Limb (tissue), 2 donors: ENCODE measurements around the gene DDIT4.
A peak's percentile ranks its signal among the peaks of the same experiment; 100 is the strongest.

Experiments
- DNase-seq, 2 donors: peaks; one replicate each; pipeline ENCODE4 v3.0.0-alpha.2; 2016; ENCODE audit errors: extremely low spot score in 2 of 2

The DDIT4 gene

GRCh38 chr10:72316386-72316700 is 42.6 kb downstream of the DDIT4 start:
- no peak for DNase-seq

DNA sequence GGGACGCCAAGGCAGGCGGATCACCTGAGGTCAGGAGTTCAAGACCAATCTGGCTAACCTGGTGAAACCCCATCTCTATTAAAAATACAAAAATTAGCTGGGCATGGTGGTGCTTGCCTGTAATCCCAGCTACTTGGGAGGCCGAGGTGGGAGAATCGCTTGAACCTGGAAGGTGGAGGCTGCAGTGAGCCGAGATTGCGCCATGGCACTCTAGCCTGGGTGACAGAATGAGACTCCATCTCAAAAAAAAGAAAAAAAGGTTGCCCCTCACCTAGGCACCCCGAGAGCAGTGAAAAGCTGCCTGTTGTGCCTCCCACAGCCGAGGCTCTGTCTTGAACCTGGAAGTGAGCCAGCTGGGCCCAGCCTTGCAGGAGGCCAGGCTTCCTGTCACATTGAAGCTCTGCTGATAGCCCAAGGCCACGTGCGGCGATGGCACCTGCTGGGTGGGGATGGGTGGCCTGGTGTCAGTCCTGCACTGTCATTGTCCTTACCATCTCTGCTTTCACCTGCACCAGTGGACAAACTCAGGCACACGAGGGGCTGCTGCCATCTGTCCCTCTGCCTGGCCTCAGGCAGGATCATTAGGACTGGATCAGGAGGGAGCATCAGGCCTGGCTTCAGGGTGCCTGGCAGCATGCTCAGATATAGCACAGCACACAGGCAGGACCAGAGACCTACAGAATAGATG is 43.2 kb downstream of the DDIT4 start:
- DNase-seq = no peak

DNA sequence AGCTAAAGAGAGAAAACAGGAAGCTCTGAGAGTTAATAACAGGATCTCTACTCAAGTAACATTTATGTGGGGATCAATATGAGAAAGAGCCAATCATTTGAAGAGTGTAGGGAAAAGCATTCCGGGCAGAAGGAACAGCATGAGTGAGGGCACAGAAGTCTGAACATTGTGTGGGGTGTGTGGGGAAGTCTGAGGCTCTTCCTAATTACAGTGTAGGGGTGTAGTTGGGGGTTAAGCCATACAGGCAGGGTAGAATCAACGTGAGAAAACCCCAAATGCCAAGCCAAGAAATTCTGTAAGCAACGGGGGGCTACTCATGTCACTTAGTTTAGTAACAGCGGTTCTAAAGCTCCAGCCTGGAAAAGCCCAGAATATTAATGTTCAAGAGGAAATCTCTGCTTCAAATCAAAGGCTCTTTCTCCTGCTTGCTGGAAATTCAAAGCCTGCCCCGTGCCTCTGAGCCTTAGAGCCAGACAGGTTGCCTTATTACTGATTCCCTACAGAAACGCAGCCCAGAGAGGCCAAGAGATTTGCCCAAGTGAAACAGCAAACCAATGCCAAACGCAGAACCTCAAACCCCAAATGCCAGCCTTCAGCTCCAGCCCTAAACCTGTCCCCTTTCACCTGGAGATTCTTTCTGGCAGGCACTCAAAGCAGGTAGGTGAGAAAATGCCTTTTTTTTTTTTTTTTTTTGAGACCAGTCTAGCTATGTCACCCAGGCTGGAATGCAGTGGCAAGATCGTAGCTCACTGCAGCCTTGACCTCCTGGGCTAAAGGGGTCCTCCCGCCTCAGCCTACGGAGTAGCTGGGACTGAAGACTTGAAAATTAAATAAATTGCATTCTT is 44.9 kb downstream of the DDIT4 start:
- no peak for DNase-seq

GRCh38 chr10:72319416-72320254 is 45.9 kb downstream of the DDIT4 start:
- peak; percentile 75 to 87 for DNase-seq

DNA sequence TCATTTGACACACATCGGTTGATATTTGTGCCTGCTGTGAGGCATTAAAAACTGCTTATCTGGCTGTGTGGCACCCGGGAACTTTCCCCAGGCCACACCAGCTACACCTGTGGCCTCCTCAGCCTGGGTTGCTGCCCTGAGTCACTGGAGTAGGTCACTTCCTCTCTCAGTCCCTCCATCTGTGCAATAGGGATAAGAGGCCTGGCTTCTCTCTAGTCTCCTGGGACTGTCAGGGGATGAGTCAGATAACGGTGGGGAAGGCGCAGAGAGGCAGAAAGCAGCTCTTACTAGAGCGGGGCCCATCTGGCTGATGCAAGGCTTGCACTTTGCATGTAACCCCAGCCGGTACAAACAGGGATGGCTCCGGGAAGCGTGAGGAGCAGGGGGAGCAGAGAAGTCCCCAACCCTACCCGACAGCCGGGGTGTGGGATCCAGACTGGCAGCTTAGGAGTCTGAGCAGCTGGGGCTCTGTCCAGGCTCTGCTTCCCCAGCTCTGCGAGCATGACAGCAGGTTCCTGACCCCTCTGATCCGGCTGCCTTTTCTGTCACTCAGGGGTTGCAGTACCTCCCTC is 47.0 kb downstream of the DDIT4 start:
- DNase-seq = peak; percentile 58 to 66

DNA sequence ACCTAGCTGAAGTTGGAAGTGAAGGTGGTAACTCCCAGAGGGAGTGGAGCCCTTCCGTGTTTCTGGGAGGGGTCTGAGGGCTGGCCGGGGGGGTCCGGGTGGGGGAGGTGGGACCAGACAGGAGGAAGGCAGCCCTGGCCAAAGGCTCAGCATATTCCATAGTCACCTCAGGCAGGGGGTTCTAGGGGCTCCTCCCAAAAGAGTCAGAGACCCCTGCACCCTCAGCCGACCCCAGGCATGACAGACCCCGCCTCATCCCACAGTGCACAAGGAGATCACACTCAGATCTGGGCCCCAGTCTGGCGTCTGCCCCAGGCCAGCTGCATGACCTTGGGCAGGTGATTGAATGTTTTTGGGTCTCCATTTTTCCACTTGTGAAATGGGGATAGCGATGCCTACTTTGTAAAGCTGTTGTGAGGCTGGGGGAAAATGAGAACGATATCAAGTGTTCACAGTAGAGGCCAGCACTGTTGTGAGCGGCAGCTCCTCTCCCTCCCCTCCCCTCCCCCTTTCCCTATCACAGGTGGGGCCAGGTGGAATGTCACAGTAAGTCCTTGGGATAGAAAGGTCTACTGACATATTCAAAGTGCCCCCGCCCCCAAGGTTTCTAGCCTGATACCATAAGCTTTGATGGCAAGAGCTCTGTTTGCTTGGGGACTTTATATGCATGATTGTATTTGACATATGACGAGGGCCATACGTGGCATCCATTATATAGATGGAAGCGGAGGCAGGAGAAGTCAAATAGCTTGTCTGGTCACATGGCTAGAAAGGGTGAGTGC is 47.7 kb downstream of the DDIT4 start:
- no peak for DNase-seq

GRCh38 chr10:72322030-72322279 is 48.2 kb downstream of the DDIT4 start:
- no peak for DNase-seq

GRCh38 chr10:72322280-72323058 is 48.7 kb downstream of the DDIT4 start:
- DNase-seq = no peak

DNA sequence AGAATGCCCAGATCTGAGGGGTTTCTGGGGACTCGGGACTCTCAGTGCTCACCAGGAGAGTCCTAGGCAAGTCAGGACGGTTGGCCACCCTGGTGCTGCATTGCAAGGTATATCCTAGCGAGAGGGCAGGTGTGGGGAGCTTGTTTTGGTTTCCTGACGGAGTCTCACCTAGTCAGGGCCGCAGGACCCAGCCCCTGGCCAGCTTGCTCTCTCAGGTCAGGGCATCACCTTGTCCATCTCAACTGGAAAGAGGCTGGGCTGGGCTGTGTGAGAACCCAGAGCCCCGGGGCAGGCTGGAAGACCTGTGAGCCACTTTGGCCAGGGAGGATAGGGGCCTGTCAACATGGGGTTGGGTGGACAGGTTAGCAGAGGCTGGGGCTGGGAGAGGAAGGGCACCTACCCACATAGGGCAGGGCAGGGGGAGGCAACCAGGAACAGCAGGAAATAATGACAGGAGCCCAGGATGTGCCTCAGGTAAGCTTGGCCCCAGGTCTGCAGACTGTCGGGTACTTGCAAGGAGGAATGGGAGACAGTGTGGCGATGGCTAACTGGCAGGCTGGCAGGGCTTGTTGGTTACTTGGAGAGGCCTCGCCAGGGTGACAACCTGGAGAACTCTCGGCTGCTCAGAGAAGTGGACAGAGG is 49.5 kb downstream of the DDIT4 start:
- no peak for DNase-seq

DNA sequence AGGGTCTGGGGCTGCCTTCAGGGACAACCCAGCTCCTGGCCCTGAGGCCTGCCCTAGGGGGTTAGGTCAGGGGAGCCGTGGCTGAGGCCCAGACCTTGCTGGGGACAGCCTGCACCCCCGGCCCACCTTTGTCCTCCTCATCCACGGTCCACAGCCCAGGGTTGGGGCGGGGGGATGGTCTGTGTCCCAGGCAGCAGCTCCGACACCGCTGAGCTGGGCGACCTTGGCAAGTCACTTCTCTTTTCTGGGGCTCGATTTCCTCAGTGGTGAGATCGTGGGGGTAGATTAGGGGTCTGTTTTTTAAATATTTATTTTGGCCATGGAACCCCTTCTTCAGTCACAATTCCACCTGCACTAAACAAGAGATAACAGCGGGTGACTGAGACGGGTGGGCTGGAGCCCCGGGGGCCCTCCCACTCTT is 50.1 kb downstream of the DDIT4 start:
- DNase-seq = no peak
